ENCODE data around the gene RBMS1. TPM values are rescaled to one million over a fixed set of nuclear protein-coding genes. Genes with fewer than 3 reads are reported as not detected.

Gene RBMS1
- total and polyA plus RNA-seq, 4 donors, result 7.9 to 23.5 (median 15.5) TPM

GRCh38 chr2:160445673-160446072 is 47.9 kb downstream of the RBMS1 start:
- H3K9me3 ChIP-seq (ENCODE audit: control insufficient read depth in 4 of 4, low read length in 3 of 4), result no peaks in the 10 kb centered on the region
- H3K4me3 ChIP-seq (ENCODE audit: low read depth in 1 of 3, low read length in 3 of 3), result no peak overlapping the region
- H3K4me1 ChIP-seq (ENCODE audit: control insufficient read depth in 4 of 4, insufficient read depth in 4 of 4, low read length in 3 of 4), result no peaks in the 10 kb centered on the region
- 100% methylated on average over 1 of the region's 1 CpG for WGBS
- no peak for DNase-seq (ENCODE audit: low spot score)
- no peak overlapping the region for H3K27ac ChIP-seq (ENCODE audit: low read depth in 1 of 2, low read length in 2 of 2)
- H3K9ac ChIP-seq (ENCODE audit: low read depth in 1 of 2, low read length in 2 of 2), result no peak overlapping the region
- no peaks in the 10 kb centered on the region for H3K36me3 ChIP-seq (ENCODE audit: control insufficient read depth in 4 of 4, insufficient read depth in 3 of 4, low read depth in 1 of 4, low read length in 3 of 4)
- TF ChIP-seq YY1 (IDR thresholded peaks at IDR 0.05), result no peak
- no peaks in the 10 kb centered on the region for H3K27me3 ChIP-seq (ENCODE audit: control insufficient read depth in 4 of 4, insufficient read depth in 4 of 4, low read length in 3 of 4)

DNA sequence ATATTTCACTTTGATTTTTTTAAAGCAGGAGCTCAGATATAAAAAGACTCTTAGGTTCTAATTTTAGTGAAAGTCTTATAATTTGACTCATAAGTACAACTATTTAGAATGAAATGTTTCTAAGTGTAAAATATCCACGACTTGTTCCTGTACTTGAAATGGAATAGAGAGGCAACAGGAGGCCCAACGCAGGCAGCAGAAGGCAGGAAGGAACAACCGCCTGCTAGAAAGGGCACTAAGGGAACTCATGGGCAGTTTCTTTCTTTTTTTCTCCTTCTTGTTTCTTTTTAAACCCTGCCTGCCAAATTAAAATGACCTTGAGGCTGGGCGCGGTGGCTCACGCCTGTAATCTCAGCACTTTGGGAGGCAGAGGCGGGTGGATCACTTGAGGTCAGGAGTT is 51.0 kb downstream of the RBMS1 start:
- TF ChIP-seq FOXA1 (IDR thresholded peaks at IDR 0.05) (no peak), CTCF (IDR thresholded peaks at IDR 0.05; ENCODE audit: low read depth, low read length, missing input control) (no peak), FOXA2 (IDR thresholded peaks at IDR 0.05) (no peak), JUND (IDR thresholded peaks at IDR 0.05) (no peak), ZBTB33 (IDR thresholded peaks at IDR 0.05) (no peak), EGR1 (IDR thresholded peaks at IDR 0.05; ENCODE audit: low read depth in 2 of 2) (no peak), HNF4G (IDR thresholded peaks at IDR 0.05) (no peak), SP1 (IDR thresholded peaks at IDR 0.05) (no peak)
- TF ChIP-seq, protein P1, sequence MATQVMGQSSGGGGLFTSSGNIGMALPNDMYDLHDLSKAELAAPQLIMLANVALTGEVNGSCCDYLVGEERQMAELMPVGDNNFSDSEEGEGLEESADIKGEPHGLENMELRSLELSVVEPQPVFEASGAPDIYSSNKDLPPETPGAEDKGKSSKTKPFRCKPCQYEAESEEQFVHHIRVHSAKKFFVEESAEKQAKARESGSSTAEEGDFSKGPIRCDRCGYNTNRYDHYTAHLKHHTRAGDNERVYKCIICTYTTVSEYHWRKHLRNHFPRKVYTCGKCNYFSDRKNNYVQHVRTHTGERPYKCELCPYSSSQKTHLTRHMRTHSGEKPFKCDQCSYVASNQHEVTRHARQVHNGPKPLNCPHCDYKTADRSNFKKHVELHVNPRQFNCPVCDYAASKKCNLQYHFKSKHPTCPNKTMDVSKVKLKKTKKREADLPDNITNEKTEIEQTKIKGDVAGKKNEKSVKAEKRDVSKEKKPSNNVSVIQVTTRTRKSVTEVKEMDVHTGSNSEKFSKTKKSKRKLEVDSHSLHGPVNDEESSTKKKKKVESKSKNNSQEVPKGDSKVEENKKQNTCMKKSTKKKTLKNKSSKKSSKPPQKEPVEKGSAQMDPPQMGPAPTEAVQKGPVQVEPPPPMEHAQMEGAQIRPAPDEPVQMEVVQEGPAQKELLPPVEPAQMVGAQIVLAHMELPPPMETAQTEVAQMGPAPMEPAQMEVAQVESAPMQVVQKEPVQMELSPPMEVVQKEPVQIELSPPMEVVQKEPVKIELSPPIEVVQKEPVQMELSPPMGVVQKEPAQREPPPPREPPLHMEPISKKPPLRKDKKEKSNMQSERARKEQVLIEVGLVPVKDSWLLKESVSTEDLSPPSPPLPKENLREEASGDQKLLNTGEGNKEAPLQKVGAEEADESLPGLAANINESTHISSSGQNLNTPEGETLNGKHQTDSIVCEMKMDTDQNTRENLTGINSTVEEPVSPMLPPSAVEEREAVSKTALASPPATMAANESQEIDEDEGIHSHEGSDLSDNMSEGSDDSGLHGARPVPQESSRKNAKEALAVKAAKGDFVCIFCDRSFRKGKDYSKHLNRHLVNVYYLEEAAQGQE (IDR thresholded peaks at IDR 0.05), result no peak
- Histone ChIP-seq H3K9ac (ENCODE audit: low read depth in 1 of 2, low read length in 2 of 2) (no peak overlapping the region), H3K36me3 (ENCODE audit: control insufficient read depth in 4 of 4, insufficient read depth in 3 of 4, low read depth in 1 of 4, low read length in 3 of 4) (no peaks in the 10 kb centered on the region), H3K27me3 (ENCODE audit: control insufficient read depth in 4 of 4, insufficient read depth in 4 of 4, low read length in 3 of 4) (no peaks in the 10 kb centered on the region), H3K9me3 (ENCODE audit: control insufficient read depth in 4 of 4, low read length in 3 of 4) (no peaks in the 10 kb centered on the region), H3K27ac (ENCODE audit: low read depth in 1 of 2, low read length in 2 of 2) (no peak overlapping the region), H3K4me3 (ENCODE audit: low read depth in 1 of 3, low read length in 3 of 3) (no peak overlapping the region), H3K4me1 (ENCODE audit: control insufficient read depth in 4 of 4, insufficient read depth in 4 of 4, low read length in 3 of 4) (no peaks in the 10 kb centered on the region)
- no peak for DNase-seq (ENCODE audit: low spot score)
- 89% methylated on average over 7 of the region's 7 CpGs for WGBS

GRCh38 chr2:160440888-160441287 is 52.7 kb downstream of the RBMS1 start:
- H3K4me3 ChIP-seq (ENCODE audit: low read depth in 1 of 3, low read length in 3 of 3), result no peak overlapping the region
- H3K36me3 ChIP-seq (ENCODE audit: control insufficient read depth in 4 of 4, insufficient read depth in 3 of 4, low read depth in 1 of 4, low read length in 3 of 4), result no peaks in the 10 kb centered on the region
- no peaks in the 10 kb centered on the region for H3K27me3 ChIP-seq (ENCODE audit: control insufficient read depth in 4 of 4, insufficient read depth in 4 of 4, low read length in 3 of 4)
- H3K27ac ChIP-seq (ENCODE audit: low read depth in 1 of 2, low read length in 2 of 2), result no peak overlapping the region
- H3K9me3 ChIP-seq (ENCODE audit: control insufficient read depth in 4 of 4, low read length in 3 of 4), result no peaks in the 10 kb centered on the region
- no peaks in the 10 kb centered on the region for H3K4me1 ChIP-seq (ENCODE audit: control insufficient read depth in 4 of 4, insufficient read depth in 4 of 4, low read length in 3 of 4)
- no peak overlapping the region for H3K9ac ChIP-seq (ENCODE audit: low read depth in 1 of 2, low read length in 2 of 2)
- no peak for DNase-seq (ENCODE audit: low spot score)
- WGBS, result 69% methylated on average over 2 of the region's 2 CpGs
- TF ChIP-seq NR2F2 (IDR thresholded peaks at IDR 0.05) (no peak), JUND (IDR thresholded peaks at IDR 0.05) (no peak), CTCF (IDR thresholded peaks at IDR 0.05; ENCODE audit: low read depth, low read length, missing input control) (no peak), EGR1 (IDR thresholded peaks at IDR 0.05; ENCODE audit: low read depth in 2 of 2) (no peak), FOXA2 (IDR thresholded peaks at IDR 0.05) (no peak), HNF4G (IDR thresholded peaks at IDR 0.05) (no peak), RAD21 (IDR thresholded peaks at IDR 0.05) (no peak), TAF1 (conservative IDR thresholded peaks at IDR 0.05) (no peak), YY1 (IDR thresholded peaks at IDR 0.05) (no peak), ATF3 (IDR thresholded peaks at IDR 0.05) (no peak), FOXA1 (IDR thresholded peaks at IDR 0.05) (no peak), HNF4A (conservative IDR thresholded peaks at IDR 0.05) (no peak), SP1 (IDR thresholded peaks at IDR 0.05) (no peak), RXRA (IDR thresholded peaks at IDR 0.05) (no peak)
- TF ChIP-seq, protein P2, sequence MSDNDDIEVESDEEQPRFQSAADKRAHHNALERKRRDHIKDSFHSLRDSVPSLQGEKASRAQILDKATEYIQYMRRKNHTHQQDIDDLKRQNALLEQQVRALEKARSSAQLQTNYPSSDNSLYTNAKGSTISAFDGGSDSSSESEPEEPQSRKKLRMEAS (IDR thresholded peaks at IDR 0.05), result no peak
